HG02642 (cell line): ENCODE measurements around the gene AADACL2.

ENCODE experiments used
- ATAC-seq: cut with Tn5 transposase; IDR thresholded peaks from one replicate; pipeline ENCODE4 v1.9.1; 2021; ENCODE audit warnings: mild to moderate bottlenecking; ENCODE audit not compliant: unreplicated experiment, poor library complexity

Gene AADACL2

DNA sequence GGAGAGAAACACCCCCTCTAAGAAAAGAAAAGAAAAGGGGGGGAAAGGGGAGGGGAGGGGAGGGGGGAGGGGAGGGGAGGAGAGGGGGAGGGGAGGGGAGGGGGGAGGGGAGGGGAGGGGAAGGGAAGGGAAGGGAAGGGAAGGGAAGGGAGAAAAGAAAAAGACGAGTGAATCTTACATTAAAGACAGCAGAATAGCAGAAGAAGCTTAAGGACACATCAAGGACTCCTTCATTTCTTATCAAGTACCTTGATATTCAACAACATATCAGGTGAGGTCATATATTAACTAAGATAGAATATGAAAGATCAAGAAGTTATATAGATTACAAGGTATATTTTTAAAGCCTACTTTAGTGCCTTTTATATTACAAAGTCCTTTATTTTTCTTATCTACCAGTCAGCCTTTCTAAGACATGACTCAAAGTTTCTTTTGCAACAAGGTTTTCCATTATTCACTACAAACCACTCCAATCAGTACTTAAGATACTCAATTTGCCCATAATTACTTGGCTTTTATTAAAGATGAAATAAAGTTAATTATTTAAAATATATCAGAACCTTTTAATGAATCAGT, 62.5 kb downstream of the AADACL2 start:
- ATAC-seq = no peak

DNA sequence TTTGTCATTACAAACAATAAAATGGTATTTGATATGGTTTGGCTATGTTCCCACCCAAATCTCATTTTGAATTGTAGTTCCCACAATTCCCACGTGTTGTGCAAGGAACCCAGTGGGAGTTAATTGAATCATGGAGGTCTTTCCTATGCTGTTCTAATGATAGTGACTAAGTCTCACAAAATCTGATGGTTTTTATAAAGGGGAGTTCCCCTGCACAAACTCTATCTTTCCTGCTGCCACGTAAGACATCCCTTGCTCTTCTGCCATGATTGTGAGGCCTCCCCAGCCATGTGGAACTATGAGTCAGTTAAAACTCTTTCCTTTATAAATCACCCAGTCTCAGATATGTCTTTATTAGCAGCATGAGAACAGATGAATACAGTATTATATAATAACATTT, 64.7 kb downstream of the AADACL2 start:
- no peak for ATAC-seq

DNA sequence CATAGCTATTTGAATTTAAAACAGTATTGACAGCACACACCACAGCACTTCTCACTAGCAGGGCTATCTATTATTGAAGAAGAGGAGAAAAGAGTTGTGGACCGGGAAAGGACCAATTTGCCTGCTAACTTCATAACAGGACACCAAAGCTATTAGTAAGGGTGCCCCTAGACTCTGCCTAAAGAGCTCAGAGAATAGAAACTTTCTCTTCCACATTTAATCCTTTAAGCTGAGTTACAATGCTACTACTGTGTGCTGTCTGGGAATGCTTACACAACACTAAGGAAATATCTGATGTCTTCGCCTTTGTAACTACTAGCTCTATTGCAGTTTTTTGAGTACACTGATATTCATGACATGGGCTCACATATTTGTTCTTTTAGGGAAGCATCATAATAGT, 66.7 kb downstream of the AADACL2 start:
- no peak for ATAC-seq

DNA sequence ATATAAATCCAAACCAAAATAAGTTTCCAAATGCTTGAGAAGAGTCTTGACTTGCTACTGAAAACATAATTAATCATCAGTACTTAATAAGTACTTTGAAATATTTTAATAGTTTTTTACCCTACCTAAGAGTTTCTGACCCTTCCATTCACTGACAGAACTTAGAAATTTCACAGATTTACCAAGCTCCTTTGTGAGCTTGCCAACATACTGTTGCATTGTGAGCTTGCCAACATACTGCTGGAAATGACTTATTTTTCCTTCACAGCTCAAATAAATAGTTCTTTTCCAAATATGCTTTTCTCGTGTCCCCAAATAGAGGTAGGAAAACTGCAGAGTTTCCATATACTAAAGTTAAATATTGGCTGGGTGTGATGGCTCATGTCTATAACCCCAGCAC, 70.5 kb downstream of the AADACL2 start:
- no peak for ATAC-seq

DNA sequence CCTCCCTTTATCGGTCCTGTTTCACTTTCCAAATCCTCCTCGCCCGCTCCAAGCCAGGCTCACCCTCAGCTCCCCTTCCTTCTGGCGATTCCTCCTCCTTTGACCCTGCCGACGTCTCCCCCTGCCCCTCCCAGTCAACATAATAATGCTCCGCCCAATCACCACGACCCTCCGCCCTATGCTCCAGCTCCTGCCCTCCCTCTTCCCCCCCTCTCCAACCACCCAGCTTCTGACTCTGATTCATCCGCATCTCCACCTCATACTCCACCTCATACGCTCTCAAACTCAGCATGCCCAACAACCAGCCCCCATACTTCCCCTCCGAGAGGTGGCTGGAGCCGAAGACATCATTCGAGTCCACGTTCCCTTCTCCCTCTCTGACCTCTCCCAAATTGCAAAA, 73.1 kb downstream of the AADACL2 start:
- ATAC-seq = no peak
